GM21360 (cell line): Measurements from ENCODE around the gene SUOX.
A peak's percentile ranks its signal among the peaks of the same experiment; 100 is the strongest.
"Not testable (repeated sequence)": the region's sequence is repeated elsewhere in the genome, so short reads cannot be mapped to it uniquely, and the experiment has no call there.

Experiments used
- ATAC-seq: cut with Tn5 transposase; IDR thresholded peaks from one replicate; pipeline ENCODE4 v1.9.1; 2021; ENCODE audit warnings: mild to moderate bottlenecking, moderate library complexity; ENCODE audit not compliant: unreplicated experiment

SUOX gene

DNA sequence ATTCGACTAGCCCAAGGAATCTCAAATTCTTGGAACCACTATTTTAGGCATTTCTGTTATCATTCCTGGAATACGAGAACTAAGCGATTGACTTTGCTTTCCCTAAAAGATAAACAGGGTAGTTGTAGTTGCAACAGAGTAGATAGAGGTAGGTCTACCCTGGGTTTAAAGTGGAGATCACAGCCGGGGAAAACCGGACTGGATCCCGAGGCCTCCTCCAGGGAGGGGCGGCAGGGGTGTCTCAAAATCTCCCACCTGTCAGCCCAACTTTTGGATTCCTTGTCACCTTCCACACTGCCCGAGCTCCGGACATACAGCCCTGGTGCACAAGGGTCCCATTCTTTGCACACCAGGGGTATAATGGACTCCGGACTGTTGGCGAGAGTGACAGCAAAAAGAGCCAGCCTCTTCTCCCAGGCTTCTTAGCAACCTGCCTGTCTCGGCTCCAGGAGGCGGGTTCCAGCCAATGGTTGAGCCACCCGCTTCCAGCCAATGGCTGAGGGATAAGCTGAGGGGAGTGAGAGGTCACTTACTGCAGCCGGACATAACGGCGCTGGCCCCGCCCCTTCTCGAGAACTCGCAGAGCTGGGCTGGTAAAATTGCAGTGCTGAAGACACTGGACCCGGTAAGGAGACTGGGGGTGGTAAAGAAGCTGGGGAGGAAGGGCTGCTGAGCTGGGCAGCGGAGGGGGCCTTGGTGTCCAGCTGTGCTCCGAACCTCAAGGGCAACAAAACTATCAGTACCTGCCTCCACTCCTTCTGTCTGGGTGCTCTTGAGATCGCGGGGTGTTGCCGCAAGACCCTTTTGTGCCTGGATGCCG is at the start of gene SUOX:
SUOX (plus strand) TSS at position 562 of the 820 bp plus-strand sequence. CDS start 4,946 bp downstream, outside the sequence.
- peak; percentile 98 for ATAC-seq

DNA sequence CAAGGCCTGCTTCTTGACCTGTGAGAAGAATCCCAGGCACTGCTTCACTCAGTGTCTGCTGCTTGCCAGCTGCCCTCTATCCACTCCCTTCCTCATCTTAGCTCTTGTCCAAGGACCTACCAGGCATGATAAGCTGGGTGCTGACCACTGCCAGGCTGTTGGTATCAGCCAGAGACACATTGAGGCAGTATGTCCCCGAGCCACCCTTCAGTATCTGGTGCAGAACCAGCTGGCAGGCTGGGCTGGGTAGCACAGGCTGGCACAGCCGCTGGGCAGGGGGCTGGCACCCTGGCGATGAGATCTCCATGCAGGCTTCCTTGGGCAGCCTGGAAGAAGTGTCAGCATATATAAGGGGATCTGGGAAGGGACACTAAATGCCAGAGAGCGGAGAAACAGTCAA is 41.7 kb upstream of the SUOX start:
- ATAC-seq = no peak

DNA sequence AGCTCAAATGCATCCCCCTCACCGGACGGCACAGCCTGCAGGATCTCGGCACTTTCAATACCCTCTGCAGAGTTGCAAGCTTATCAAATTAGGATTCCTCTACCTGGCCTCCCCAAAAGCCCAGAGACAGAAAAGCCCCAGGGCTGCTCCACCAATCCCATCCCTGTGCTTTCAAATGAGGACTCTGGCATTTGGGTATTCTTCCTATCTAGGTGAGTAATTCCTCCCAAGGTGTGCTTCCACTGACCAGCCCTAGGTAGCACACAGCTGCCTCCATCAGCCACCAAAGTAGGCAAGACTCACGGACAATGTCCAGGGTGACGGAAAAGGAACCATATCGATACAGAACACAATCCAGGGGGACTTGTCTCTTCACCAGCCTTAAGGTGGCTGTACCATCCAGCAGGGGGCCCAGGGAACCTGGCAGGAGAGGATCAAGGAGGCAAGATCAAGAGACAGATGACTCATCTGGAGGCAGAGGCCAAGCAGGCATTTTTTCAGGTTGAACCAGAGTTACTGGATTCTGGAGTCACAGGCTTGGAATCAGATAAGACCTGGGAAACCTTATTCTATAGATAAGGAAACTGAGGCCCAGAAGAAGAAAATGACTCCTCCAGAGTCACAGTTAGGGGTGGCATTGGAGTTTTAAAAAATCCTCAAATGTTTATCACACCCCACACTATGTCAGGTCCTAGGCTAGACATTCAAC is 41.1 kb upstream of the SUOX start:
- ATAC-seq = no peak

DNA sequence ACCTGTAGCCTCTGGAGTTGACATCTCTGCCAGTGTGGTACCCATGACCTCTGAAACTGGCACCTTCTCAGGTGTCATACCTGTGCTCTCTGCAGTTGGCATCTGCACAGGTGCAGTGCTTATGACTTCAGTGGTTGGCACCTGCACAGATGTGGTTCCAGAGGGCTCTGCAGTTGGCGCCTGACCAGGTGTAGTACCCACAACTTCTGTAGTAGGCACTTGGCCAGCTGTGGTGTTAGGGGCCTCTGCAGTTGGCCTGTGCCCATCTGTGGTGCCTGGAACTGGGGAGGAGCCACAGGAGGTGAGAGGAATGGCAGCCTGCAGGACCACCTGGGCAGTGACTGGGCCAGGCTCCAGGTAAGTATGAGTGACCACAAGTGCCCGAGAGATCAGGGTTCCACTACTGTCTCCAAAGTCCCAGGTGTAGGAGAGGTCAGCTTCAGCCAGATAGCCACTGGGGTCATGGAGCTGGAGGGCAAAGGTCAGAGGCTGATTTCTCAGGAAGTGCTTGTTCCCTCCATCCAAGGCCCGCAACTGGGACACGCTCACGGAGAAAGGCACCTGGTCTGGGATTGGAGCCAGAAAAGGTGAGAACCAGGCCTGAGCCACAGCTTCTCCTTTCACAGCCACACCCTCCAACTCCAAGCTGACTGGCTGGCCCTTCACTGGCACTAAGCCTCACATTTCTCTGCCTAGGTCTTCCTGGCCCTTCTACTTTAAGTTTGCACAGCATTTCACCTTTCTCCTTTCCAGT is 39.8 kb upstream of the SUOX start:
- no peak for ATAC-seq

DNA sequence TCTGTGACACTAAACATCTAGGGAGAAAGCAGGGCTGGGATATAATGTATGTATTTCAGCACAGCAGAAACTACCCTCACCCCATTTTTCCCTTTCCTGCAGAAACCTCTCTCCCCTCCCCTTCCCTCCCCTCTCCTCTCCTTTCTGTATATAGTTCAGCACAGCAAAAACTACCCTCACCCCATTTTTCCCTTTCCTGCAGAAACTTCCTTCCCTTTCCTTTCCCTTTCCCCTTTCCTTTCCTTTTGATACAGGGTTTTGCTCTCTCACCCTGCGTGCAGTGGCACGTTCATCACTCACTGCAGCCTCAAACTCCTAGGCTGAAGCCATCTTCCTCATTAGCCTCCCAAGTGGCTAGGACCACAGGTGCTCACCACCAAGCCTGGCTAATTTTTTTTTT is 33.3 kb upstream of the SUOX start:
- no peak for ATAC-seq

DNA sequence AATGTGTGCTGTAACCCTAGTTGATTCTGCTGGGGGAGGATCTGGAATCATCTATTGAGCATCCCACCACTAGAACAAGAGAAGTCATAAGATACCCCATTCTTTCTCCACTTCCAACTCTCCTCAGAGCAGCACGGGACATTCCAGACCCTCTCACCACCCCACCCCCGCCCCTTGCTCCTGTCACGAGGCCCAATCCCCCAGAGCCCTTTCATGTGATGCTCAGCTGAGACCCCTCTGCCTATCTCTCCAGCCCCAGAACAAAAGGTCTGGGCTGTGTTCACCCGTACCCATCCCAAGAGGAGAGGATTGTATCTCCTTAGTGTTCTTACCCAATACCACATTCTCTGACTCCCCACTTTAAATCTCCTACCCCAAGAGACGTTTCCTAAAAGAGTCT is 31.8 kb upstream of the SUOX start:
- ATAC-seq = no peak

DNA sequence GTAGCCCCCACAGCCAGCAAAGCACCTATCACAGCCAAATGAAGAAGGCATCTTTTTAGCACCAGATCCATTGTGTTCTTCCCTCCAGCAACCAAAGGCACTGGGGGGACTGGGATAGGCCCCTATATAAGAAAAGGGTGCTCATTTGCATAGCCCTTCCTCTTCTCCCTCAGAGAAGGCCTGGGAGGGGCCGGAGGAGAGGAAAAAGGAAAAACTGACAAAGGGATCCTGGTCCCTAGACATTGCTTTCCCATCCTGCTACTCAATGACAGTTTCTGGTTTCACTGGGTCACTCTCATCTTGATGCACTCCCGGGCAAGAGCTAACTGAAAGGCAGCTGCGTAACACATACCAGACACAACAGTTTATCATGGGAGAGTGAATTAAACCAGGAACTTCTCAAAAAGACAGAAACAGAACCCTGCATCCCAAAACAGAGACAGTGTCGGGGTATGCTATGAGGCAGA is 31.1 kb upstream of the SUOX start, which contains the start of gene PMEL:
PMEL (minus strand) TSS at position 102 of the 467 bp plus-strand sequence; CDS start at position 71, 31 bp downstream.
- no peak for ATAC-seq

DNA sequence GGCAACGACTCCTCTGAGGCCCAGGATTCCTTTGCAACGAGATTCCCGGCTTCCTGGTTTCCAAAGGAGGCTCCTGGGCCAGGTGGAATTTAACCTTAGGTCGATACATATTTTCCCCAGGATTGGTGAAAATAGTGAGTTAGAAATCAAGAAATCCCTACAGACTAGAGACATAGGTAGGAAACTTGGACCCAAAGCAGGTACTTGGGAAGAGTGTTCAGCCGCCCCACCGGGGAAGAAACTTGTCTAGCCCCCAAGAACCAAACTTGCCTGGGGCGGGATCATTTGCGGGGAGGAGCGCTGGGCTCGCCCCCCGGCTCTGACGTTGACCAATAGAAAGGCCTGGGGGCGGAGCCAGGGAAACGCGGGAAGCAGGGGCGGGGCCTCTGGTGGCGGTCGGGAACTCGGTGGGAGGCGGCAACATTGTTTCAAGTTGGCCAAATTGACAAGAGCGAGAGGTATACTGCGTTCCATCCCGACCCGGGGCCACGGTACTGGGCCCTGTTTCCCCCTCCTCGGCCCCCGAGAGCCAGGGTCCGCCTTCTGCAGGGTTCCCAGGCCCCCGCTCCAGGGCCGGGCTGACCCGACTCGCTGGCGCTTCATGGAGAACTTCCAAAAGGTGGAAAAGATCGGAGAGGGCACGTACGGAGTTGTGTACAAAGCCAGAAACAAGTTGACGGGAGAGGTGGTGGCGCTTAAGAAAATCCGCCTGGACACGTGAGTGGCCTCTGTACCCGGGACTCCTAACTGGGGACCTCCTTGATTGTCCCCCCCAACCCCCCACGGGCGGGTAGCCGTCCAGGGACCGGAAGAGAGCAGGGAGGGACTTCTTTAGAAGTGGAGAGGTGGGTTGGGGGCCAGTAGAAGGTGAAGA is 30.4 kb upstream of the SUOX start, which contains the start of gene CDK2:
CDK2 (plus strand) TSS at position 423 of the 874 bp plus-strand sequence; CDS start at position 602, 179 bp downstream.
- peak; percentile 83 for ATAC-seq

DNA sequence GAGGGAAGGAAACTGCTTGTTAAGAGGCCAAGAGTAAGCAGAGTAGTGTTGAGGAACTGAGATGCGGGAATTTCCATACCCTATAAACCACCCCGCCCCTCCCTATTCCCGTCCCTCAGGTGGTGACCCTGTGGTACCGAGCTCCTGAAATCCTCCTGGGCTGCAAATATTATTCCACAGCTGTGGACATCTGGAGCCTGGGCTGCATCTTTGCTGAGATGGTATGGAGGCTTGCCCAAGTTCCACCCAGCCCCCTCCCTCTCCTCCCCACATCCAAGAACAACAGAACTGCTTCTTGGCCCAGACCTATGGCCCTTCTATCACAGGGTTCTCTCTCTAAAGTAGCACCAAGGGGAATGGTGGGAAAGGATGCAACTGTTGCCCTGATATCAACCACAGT is 27.7 kb upstream of the SUOX start:
- no peak for ATAC-seq

DNA sequence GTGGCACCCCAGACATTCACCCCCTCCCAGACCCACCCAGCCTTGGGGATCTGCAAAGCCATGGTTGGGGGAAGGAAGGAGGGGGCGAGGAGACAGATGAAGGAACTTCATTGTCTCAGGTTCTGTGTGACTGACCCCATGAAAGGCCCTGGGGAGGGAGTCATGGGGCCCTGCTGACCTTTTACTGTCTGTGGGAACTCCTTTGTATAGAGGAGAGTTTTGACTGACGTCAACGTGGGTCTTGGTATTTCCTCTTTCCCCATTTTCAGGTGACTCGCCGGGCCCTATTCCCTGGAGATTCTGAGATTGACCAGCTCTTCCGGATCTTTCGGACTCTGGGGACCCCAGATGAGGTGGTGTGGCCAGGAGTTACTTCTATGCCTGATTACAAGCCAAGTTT is 26.3 kb upstream of the SUOX start:
- ATAC-seq = no peak

DNA sequence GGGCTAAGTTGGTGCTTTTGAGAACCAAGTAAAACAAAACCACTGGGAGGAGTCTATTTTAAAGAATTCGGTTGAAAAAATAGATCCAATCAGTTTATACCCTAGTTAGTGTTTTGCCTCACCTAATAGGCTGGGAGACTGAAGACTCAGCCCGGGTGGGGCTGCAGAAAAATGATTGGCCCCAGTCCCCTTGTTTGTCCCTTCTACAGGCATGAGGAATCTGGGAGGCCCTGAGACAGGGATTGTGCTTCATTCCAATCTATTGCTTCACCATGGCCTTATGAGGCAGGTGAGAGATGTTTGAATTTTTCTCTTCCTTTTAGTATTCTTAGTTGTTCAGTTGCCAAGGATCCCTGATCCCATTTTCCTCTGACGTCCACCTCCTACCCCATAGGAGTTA is 25.0 kb upstream of the SUOX start:
- ATAC-seq = no peak

DNA sequence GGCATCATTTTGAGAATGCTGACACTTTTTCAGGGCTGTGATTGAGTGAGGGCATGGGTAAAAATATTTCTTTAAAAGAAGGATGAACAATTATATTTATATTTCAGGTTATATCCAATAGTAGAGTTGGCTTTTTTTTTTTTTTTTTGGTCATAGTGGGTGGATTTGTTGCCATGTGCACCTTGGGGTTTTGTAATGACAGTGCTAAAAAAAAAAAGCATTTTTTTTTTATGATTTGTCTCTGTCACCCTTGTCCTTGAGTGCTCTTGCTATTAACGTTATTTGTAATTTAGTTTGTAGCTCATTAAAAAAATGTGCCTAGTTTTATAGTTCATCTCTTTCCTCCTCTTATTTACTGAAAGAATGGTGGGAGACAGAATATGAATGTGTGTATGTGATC is 24.6 kb upstream of the SUOX start:
- no peak for ATAC-seq

DNA sequence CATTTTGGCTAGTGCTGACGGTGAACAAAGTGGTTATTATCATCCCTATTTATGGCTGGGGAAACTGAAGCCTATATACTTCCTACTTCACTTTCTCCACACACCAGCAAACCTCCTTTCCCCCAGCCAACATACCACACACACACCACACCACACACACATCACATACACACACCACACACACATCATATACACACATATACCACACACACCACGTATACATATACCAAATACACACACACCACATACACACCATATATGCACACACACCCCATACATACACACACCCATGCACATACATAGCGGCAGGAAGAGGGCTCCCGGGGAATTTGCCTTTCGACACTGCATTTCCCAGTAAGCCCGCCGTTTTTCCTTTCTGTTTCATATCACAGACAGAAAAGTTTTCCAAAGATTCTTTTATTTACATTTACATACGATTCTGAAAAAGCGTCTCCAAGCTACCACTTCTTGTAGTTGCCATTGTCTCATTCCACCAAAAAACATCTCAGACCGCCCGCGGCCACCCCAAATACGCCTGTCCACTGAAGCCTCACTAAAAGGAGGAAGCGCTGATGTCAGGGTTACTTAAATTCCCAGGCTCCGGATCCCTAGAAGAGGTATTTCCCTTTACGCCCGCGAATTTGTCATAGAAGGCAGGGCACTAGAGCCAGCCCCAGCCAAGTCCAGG is 24.0 kb upstream of the SUOX start:
- ATAC-seq = no peak

DNA sequence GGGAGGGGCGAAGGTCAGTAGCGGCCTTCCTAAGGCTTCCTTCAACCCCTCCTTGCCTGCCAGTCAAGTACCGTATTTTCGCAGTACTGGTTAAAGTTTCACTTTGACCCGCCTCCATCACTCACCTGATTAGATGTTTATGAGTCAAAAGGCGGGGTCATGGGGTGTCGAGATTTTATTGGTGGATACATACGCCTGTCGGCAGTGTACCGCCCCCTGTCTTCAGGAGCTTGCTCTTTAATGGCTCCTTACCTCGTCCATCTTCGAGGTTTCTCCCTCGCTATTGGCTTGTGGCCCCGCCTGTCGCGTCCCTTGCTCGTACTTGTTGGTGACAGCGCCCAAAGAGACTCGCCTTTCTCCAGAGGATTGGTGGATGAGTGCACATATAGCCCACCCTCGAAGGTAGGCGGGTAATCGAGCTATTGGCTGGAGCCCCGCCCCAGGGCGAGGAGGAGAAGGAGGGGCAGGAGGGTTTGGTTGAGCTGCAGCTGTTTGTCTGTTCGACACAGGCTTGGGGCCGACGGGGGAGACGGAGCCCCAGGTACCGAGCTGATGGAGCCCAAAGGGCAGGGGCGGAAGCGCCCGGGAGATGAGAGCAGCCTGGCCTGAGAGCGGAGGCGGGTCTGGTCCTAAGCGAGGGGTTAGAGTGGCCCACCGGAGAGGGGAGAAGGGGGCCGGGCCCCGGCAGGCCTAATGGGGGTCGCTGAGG is 23.3 kb upstream of the SUOX start, which contains the start of gene RAB5B:
RAB5B (plus strand) TSS at position 480 of the 709 bp plus-strand sequence. CDS start 12,883 bp downstream, outside the sequence.
- peak; percentile 89 for ATAC-seq

DNA sequence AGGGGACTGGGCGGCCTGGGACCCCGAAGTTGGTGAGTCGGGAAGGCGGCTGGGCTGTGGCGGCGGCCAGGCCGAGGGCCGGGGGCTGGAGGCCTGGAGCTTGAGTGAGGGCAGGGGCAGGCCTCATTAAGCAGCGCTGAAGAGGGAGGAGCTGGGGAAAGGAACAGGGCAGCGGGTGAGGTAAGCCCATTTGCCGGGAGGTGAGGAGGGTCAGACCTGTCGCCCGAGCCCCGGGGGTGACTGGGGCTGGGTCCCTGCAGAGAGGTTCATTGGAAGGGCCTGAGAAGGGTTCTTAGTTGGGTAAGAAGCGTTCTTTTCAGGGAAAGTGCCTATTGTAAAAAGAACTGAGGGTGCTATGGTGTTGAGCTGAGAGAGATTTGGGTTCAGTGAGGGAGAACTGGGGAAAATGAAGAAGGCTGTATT is 22.8 kb upstream of the SUOX start:
- ATAC-seq = peak; percentile 11

DNA sequence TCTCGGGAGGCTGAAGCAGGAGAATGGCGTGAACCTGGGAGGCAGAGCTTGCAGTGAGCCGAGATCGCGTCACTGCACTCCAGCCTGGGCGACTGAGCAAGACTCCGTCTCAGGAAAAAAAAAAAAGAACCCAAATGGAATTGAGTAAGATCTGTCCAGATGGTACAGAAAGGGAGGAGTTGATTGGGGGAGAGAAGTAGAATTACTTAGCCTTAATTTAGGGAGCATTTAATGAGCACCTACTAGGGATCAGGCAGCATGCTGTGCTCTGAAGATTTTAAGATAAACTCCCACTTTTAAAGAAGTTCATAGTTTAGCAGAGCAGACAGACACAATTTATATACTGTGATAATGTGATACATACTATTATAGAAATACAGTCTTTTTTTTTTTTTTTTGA is 18.7 kb upstream of the SUOX start:
- no peak for ATAC-seq

DNA sequence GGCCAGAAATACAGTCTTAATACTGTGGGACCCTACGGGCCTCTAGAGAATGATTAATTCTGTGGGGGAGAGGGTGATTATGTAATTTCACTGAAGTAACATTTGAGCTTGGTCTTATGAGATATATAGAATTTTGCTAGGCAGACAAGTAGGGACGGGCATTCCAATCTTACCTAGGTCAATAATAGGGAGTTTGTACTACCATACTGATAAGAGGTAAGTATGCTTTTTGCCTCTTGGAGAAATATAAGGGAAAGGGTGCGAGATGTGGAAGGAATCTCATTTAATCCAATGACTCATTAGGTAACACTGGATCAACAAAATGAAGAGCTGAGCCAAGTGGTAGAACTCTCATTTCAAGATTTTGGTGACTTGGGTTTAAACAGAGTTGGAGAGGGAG is 18.0 kb upstream of the SUOX start:
- no peak for ATAC-seq

DNA sequence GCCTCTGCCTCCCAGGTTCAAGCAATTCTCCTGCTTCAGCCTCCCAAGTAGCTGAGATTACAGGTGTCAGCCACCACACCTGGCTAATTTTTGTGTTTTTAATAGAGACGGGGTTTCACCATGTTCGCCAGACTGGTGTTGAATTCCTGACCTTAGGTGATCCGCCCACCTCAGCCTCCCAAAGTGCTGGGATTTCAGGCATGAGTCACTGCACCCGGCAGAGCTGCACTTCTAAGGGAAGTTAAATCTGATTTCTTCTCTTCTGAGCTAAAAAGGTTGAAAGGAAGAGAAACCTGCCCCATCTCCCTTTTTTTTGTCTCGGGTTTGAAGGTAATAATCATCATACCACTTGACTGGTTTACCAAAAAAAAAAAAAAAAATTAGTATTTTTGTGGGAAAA is 15.2 kb upstream of the SUOX start:
- ATAC-seq = not testable (repeated sequence)
